Posterior vena cava (tissue), 2 donors: ENCODE results near the gene SLC12A6. TPM values are rescaled to one million over a fixed set of nuclear protein-coding genes. Genes with fewer than 3 reads are reported as not detected.

Experiments
- DNase-seq: peaks from one replicate; pipeline ENCODE4 v3.0.0-alpha.2; 2020; ENCODE audit warnings: low spot score
- intact Hi-C, 2 donors: fragments of 100-400 bp; cut with DNase I; formaldehyde crosslinking; loops; one replicate each; pipeline versions ENCODE4 v1.14.1 to v1.14.2; 2022 to 2023
- total RNA-seq, 2 donors: library from RNA; stranded (reverse); fragmentation: NEBNext Ultra II Directional; extraction: Animal tissue kit (Norgen Biotek cat#: 25700); gene quantifications; one replicate each; pipeline ENCODE4 v1.2.1, GENCODE V29; 2021
- donor health status: DM: yes; HTN: yes; CAD: no.
- donor health status: DM: yes; HTN: yes; CAD: no.

The SLC12A6 gene
- total RNA-seq, 2 donors from 2014 or later, result 17.9 to 24.1 TPM

- no peak for DNase-seq
- intact Hi-C loops, result no loop called here
Measured at GRCh38 chr15:34284937-34285336, 52.6 kb downstream of the SLC12A6 start.

GRCh38 chr15:34282384-34282783 lies 55.2 kb downstream of the SLC12A6 start:
- no peak for DNase-seq
- intact Hi-C loops, result no loop called here

- intact Hi-C loops, result no loop called here
- no peak for DNase-seq
Measured at GRCh38 chr15:34280193-34280592, 57.4 kb downstream of the SLC12A6 start.

GRCh38 chr15:34279368-34279767 lies 58.2 kb downstream of the SLC12A6 start:
- intact Hi-C loops, result no loop called here
- no peak for DNase-seq

- intact Hi-C loops, result no loop called here
- no peak for DNase-seq
Measured at GRCh38 chr15:34275721-34276120, 61.9 kb downstream of the SLC12A6 start.

GRCh38 chr15:34275154-34275553 lies 62.4 kb downstream of the SLC12A6 start:
- no peak for DNase-seq
- intact Hi-C loops, result no loop called here

GRCh38 chr15:34271493-34271892 lies 66.1 kb downstream of the SLC12A6 start:
- intact Hi-C loops, result no loop called here
- DNase-seq, result no peak

- DNase-seq, result no peak
- intact Hi-C loops, result no loop called here
Measured at GRCh38 chr15:34266751-34267150, 70.8 kb downstream of the SLC12A6 start.

- intact Hi-C loops, result no loop called here
Measured at GRCh38 chr15:34264076-34264475, 73.5 kb downstream of the SLC12A6 start.

GRCh38 chr15:34262362-34262761 lies 75.2 kb downstream of the SLC12A6 start:
- intact Hi-C loops, result no loop called here
- no peak for DNase-seq

More at GRCh38 chr15:34264076-34264475, 73.5 kb downstream of the SLC12A6 start:
- DNase-seq, result no peak

GRCh38 chr15:34259566-34259965 lies 78.0 kb downstream of the SLC12A6 start:
- intact Hi-C loops, result no loop called here
- DNase-seq, result no peak

- no peak for DNase-seq
- intact Hi-C loops, result no loop called here
Measured at GRCh38 chr15:34258151-34258550, 79.4 kb downstream of the SLC12A6 start.

- DNase-seq, result no peak
- intact Hi-C loops, result no loop called here
Measured at GRCh38 chr15:34252545-34252944, 85.0 kb downstream of the SLC12A6 start.

GRCh38 chr15:34248190-34248589 lies 89.4 kb downstream of the SLC12A6 start:
- intact Hi-C loops, result loop anchor here in 1 of 2 donors (10.0 kb wide), 1 partner anchor 117 kb away; the partner anchor contains the start of gene LPCAT4
- no peak for DNase-seq

- intact Hi-C loops, result loop anchor here in 1 of 2 donors (10.0 kb wide), 1 partner anchor 118 kb away; the partner anchor contains the start of gene LPCAT4
Measured at GRCh38 chr15:34246276-34246976, 91.2 kb downstream of the SLC12A6 start.

GRCh38 chr15:34243226-34243625 lies 94.4 kb downstream of the SLC12A6 start:
- DNase-seq, result no peak
- intact Hi-C loops, result loop anchor here in 1 of 2 donors (10.0 kb wide), 1 partner anchor 122 kb away; the partner anchor contains the start of gene LPCAT4

More at GRCh38 chr15:34246276-34246976, 91.2 kb downstream of the SLC12A6 start:
- no peak for DNase-seq

- intact Hi-C loops, result loop anchor here in 1 of 2 donors (10.0 kb wide), 1 partner anchor 122 kb away; the partner anchor contains the start of gene LPCAT4
- no peak for DNase-seq
Measured at GRCh38 chr15:34242331-34242710, 95.3 kb downstream of the SLC12A6 start.

- intact Hi-C loops, result loop anchor here in 1 of 2 donors (10.0 kb wide), 1 partner anchor 123 kb away; the partner anchor contains the start of gene LPCAT4
- DNase-seq, result no peak
Measured at GRCh38 chr15:34241376-34242330, 95.9 kb downstream of the SLC12A6 start.

GRCh38 chr15:34240537-34240936 lies 97.0 kb downstream of the SLC12A6 start:
- intact Hi-C loops, result loop anchor here in 1 of 2 donors (10.0 kb wide), 1 partner anchor 124 kb away; the partner anchor contains the start of gene LPCAT4
- no peak for DNase-seq
